ENCODE measurements around the gene SMIM1. TPM values are rescaled to one million over a fixed set of nuclear protein-coding genes. Genes with fewer than 3 reads are reported as not detected.

SMIM1 gene
- total and polyA plus RNA-seq, 2 donors (not counting 3 experiments of a cell fraction or from before 2014, with no cell fraction given): 1.4 to 2.9 TPM

- no peaks in the 10 kb centered on the region for H3K4me1 ChIP-seq (ENCODE audit: control insufficient read depth, extremely low read depth, insufficient read depth, low read length)
These were observed 12.8 kb upstream of the SMIM1 start for GRCh38 chr1:3759796-3760195.

GRCh38 chr1:3761296-3762010 lies 11.1 kb upstream of the SMIM1 start:
- ChIA-PET CTCF (interaction anchor here (1.9 kb wide), 1 partner anchor 37 kb away, joined by 6 read pairs; no protein-coding TSS in a partner anchor), POLR2A (no interaction called here)
- no peaks in the 10 kb centered on the region for H4K20me1 ChIP-seq (replicated peaks; ENCODE audit: control insufficient read depth, extremely low read depth, insufficient read depth, low read length)
- H3K9me1 ChIP-seq (replicated peaks; ENCODE audit: control insufficient read depth, extremely low read depth, insufficient read depth, low read length): no peaks in the 10 kb centered on the region
- H2AFZ ChIP-seq (ENCODE audit: low read depth, low read length): no peak overlapping the region
- no peaks in the 10 kb centered on the region for H3K36me3 ChIP-seq (ENCODE audit: control insufficient read depth in 2 of 2, extremely low read depth in 1 of 2, insufficient read depth in 2 of 2, low read length in 2 of 2)
- dilution Hi-C loops (cut with MboI; ENCODE audit: extremely low pct_ligation_motif_present, low sequenced_read_pairs): no loop called here
- DNase-seq (ENCODE audit: low read depth, low spot score): no peak
- TF ChIP-seq MAX (IDR thresholded peaks at IDR 0.05; ENCODE audit: insufficient read depth, insufficient read length): no peak
- TF ChIP-seq GATA2 (IDR thresholded peaks at IDR 0.05; ENCODE audit: insufficient read depth, insufficient read length, low read depth, low read length): no peak
- no peak for TF ChIP-seq EZH2 (IDR thresholded peaks at IDR 0.05; ENCODE audit: borderline replicate concordance, low read depth, low read length, severe bottlenecking)
- no peak for TF ChIP-seq JUN (IDR thresholded peaks at IDR 0.05; ENCODE audit: borderline replicate concordance, insufficient read depth, insufficient read length, low read depth)
- no peak for TF ChIP-seq POLR2AphosphoS5 (IDR thresholded peaks at IDR 0.05; ENCODE audit: insufficient read depth, low read depth, low read length)
- no peak for TF ChIP-seq MYC (IDR thresholded peaks at IDR 0.05; ENCODE audit: low read depth, low read length)
- TF ChIP-seq CTCF (IDR thresholded peaks at IDR 0.05; ENCODE audit: extremely low read depth in 1 of 2, insufficient read depth in 1 of 2, low read depth in 1 of 2, low read length in 2 of 2): no peak
- TF ChIP-seq POLR2A (IDR thresholded peaks at IDR 0.05; ENCODE audit: low read depth, low read length): no peak
- TF ChIP-seq FOS (IDR thresholded peaks at IDR 0.05; ENCODE audit: borderline replicate concordance, insufficient read depth, low read length): no peak
- no peaks in the 10 kb centered on the region for H3K79me2 ChIP-seq (ENCODE audit: control insufficient read depth, insufficient read depth, low read length)
- H3K9me3 ChIP-seq (replicated peaks; ENCODE audit: control insufficient read depth, insufficient read depth, low read length): no peaks in the 10 kb centered on the region
- no peak overlapping the region for H3K4me3 ChIP-seq (replicated peaks in 1 of 3; ENCODE audit: insufficient read depth in 1 of 3, low read depth in 1 of 3, low read length in 3 of 3)
- intact Hi-C loops (cut with micrococcal nuclease): no loop called here
- H3K4me2 ChIP-seq (ENCODE audit: insufficient read depth, low read length): no peak overlapping the region
- H3K9ac ChIP-seq (replicated peaks; ENCODE audit: extremely low read depth, insufficient read depth, low read length): no peak overlapping the region
- no peak for FAIRE-seq
- H3K27me3 ChIP-seq (ENCODE audit: control insufficient read depth in 2 of 2, insufficient read depth in 2 of 2, low read length in 2 of 2): peaks cover 2 to 4% of the 10 kb centered on the region in 2 experiments
- no peak overlapping the region for H3K27ac ChIP-seq (ENCODE audit: insufficient read depth, low read depth, low read length)
- no TSS peak for BruUV-seq (replicated peaks)
- H3K4me1 ChIP-seq (ENCODE audit: control insufficient read depth, extremely low read depth, insufficient read depth, low read length): no peaks in the 10 kb centered on the region

More at GRCh38 chr1:3759796-3760195, 12.8 kb upstream of the SMIM1 start:
- H3K4me3 ChIP-seq (replicated peaks in 1 of 3; ENCODE audit: insufficient read depth in 1 of 3, low read depth in 1 of 3, low read length in 3 of 3): no peak overlapping the region
- H3K27me3 ChIP-seq (ENCODE audit: control insufficient read depth in 2 of 2, insufficient read depth in 2 of 2, low read length in 2 of 2): peaks cover 2 to 4% of the 10 kb centered on the region in 2 experiments
- H3K9me3 ChIP-seq (replicated peaks; ENCODE audit: control insufficient read depth, insufficient read depth, low read length): no peaks in the 10 kb centered on the region
- no peaks in the 10 kb centered on the region for H4K20me1 ChIP-seq (replicated peaks; ENCODE audit: control insufficient read depth, extremely low read depth, insufficient read depth, low read length)
- DNase-seq (ENCODE audit: low read depth, low spot score): no peak
- TF ChIP-seq MAX (IDR thresholded peaks at IDR 0.05; ENCODE audit: insufficient read depth, insufficient read length) (no peak), JUN (IDR thresholded peaks at IDR 0.05; ENCODE audit: borderline replicate concordance, insufficient read depth, insufficient read length, low read depth) (no peak), EZH2 (IDR thresholded peaks at IDR 0.05; ENCODE audit: borderline replicate concordance, low read depth, low read length, severe bottlenecking) (no peak), POLR2AphosphoS5 (IDR thresholded peaks at IDR 0.05; ENCODE audit: insufficient read depth, low read depth, low read length) (no peak), POLR2A (IDR thresholded peaks at IDR 0.05; ENCODE audit: low read depth, low read length) (no peak)
- POLR2A ChIA-PET: no interaction called here
- BruUV-seq (replicated peaks): no TSS peak
- H3K9ac ChIP-seq (replicated peaks; ENCODE audit: extremely low read depth, insufficient read depth, low read length): no peak overlapping the region
- dilution Hi-C loops (cut with MboI; ENCODE audit: extremely low pct_ligation_motif_present, low sequenced_read_pairs): no loop called here
- no peaks in the 10 kb centered on the region for H3K9me1 ChIP-seq (replicated peaks; ENCODE audit: control insufficient read depth, extremely low read depth, insufficient read depth, low read length)
- no peak overlapping the region for H3K27ac ChIP-seq (ENCODE audit: insufficient read depth, low read depth, low read length)
- CTCF ChIA-PET: no interaction called here
- no peaks in the 10 kb centered on the region for H3K36me3 ChIP-seq (ENCODE audit: control insufficient read depth in 2 of 2, extremely low read depth in 1 of 2, insufficient read depth in 2 of 2, low read length in 2 of 2)
- H2AFZ ChIP-seq (ENCODE audit: low read depth, low read length): no peak overlapping the region
- H3K4me2 ChIP-seq (ENCODE audit: insufficient read depth, low read length): no peak overlapping the region
- intact Hi-C loops (cut with micrococcal nuclease): no loop called here
- FAIRE-seq: no peak
- no peaks in the 10 kb centered on the region for H3K79me2 ChIP-seq (ENCODE audit: control insufficient read depth, insufficient read depth, low read length)

Data from endothelial cell of umbilical vein (primary cell).